Transverse colon (tissue), 4 donors: Measurements from ENCODE around the gene ZNF317. TPM values are rescaled to one million over a fixed set of nuclear protein-coding genes. Genes with fewer than 3 reads are reported as not detected.

ENCODE experiments used
- DNase-seq: peaks from one replicate; pipeline ENCODE4 v3.0.0-alpha.2; 2019
- H3K27ac ChIP-seq, 4 donors: fragments of 200-600 bp; sonication (generic); 2 replicates each; pipeline ENCODE4 v1.5.1; 2016 to 2018; ENCODE audit warnings: inconsistent platforms in 4 of 4
- H3K27me3 ChIP-seq: fragments of 200-600 bp; sonication (generic); 2 replicates; pipeline ENCODE4 v1.5.1; 2017; ENCODE audit warnings: inconsistent platforms
- H3K36me3 ChIP-seq, 4 donors: fragments of 200-600 bp; sonication (generic); 2 replicates each; pipeline ENCODE4 v1.5.1; 2017 to 2019; ENCODE audit warnings: inconsistent platforms in 4 of 4
- H3K4me1 ChIP-seq, 4 donors: fragments of 200-600 bp; sonication (generic); 2 replicates each; pipeline ENCODE4 v1.5.1; 2017 to 2020; ENCODE audit warnings: inconsistent platforms in 4 of 4
- H3K4me3 ChIP-seq, 4 donors: fragments of 200-600 bp; sonication (generic); 1 replicate in 1 of 4; 2 replicates in 3 of 4; pipeline versions ENCODE4 v1.5.1 to v1.6.1; 2017 to 2019; ENCODE audit warnings: inconsistent platforms in 4 of 4
- H3K9me3 ChIP-seq, 2 donors: fragments of 200-600 bp; sonication (generic); 2 replicates each; pipeline ENCODE4 v1.5.1; 2017 to 2019; ENCODE audit warnings: inconsistent platforms in 2 of 2
- CTCF ChIP-seq, 5 experiments: fragments of 200-600 bp in 3 of 5; fragments of 450-650 bp in 2 of 5; sonication (generic) in 3 of 5; IDR thresholded peaks; 1 replicate in 2 of 5; 2 replicates in 3 of 5; pipeline ENCODE4 v1.5.1; 2016 to 2017; ENCODE audit warnings: antibody characterized with exemption in 5 of 5, inconsistent platforms in 3 of 5, mild to moderate bottlenecking in 2 of 5, moderate library complexity in 1 of 5
- EP300 ChIP-seq: sonication (generic); formaldehyde crosslinking; IDR thresholded peaks from one replicate; pipeline ENCODE4 v1.6.1; 2017; ENCODE audit warnings: antibody characterized with exemption, low read depth
- POLR2A ChIP-seq: fragments of 450-650 bp; IDR thresholded peaks from one replicate; pipeline ENCODE4 v1.6.1; 2016; ENCODE audit warnings: antibody characterized with exemption, mild to moderate bottlenecking, moderate library complexity
- POLR2AphosphoS5 ChIP-seq, 3 donors: sonication (generic); formaldehyde crosslinking; IDR thresholded peaks; one replicate each; pipeline ENCODE4 v1.6.1; 2016; ENCODE audit warnings: antibody characterized with exemption in 3 of 3
- WGBS, 2 donors: methylation state at CpG; one replicate each; pipeline ENCODE4 v1.1.5; 2018; ENCODE audit warnings: low coverage in 1 of 2; 5-methylcytosine and 5-hydroxymethylcytosine counted together
- in situ Hi-C, 4 donors: fragments of 200-750 bp; cut with MboI; loops; one replicate each; pipeline versions ENCODE4 v1.15.0 to v1.15.1; 2017; ENCODE audit warnings: low sequenced_read_pairs in 3 of 4, low pct_ligation_motif_present in 1 of 4, low pct_unique_long_range_greater_than_20kb in 1 of 4
- intact Hi-C: fragments of 100-400 bp; cut with DNase I; formaldehyde crosslinking; loops from one replicate; pipeline ENCODE4 v1.15.1; 2023; ENCODE audit warnings: low total_unique reads
- total RNA-seq, 4 donors: library from RNA; depleted of rRNA; stranded (reverse); fragments of >200 nt; gene quantifications; one replicate each; pipeline ENCODE4 v1.1.0, GENCODE V29; 2016

The ZNF317 gene
- total RNA-seq, 4 donors from 2014 or later, result 20.6 to 25.1 (median 22.5) TPM

GRCh38 chr19:9116547-9116946, 23.6 kb upstream of the ZNF317 start:
- WGBS, 2 donors, result 56 to 65% methylated on average over 5 of the region's 5 CpGs
- H3K27ac ChIP-seq, result no peak overlapping the region
- in situ Hi-C loops (no loop called here), intact Hi-C loops (no loop called here)
- no peak overlapping the region for H3K4me3 ChIP-seq
- peaks cover 10% of the 10 kb centered on the region for H3K27me3 ChIP-seq
- H3K4me1 ChIP-seq, result no peaks in the 10 kb centered on the region
- no peak for DNase-seq
- TF ChIP-seq POLR2AphosphoS5 (IDR thresholded peaks at IDR 0.05), result no peak
- TF ChIP-seq CTCF (IDR thresholded peaks at IDR 0.05), result no peak
- no peak for TF ChIP-seq EP300
- TF ChIP-seq POLR2A, result no peak
- H3K36me3 ChIP-seq, result no peaks in the 10 kb centered on the region
- H3K9me3 ChIP-seq, result no peaks in the 10 kb centered on the region

GRCh38 chr19:9126900-9127405, 13.2 kb upstream of the ZNF317 start, which contains the start of gene OR7G3:
Gene OR7G3, minus strand, starts transcription at chr19:9126950. Its CDS starts 0 bp downstream, at chr19:9126950.
- intact Hi-C loops, result no loop called here
- in situ Hi-C loops, result loop anchor here in 2 of 4 donors (25.0 kb wide), 2 partner anchors 460 to 660 kb away; partner anchors contain the start of gene ZNF121 (in 1 of the 2)
- no peaks in the 10 kb centered on the region for H3K27me3 ChIP-seq
- no peak within 1 kb of the TSS for H3K4me3 ChIP-seq
- no peaks in the 10 kb centered on the region for H3K36me3 ChIP-seq
- WGBS, 2 donors, result 56 to 75% methylated on average over 1 of the region's 1 CpG
- no peaks in the 10 kb centered on the region for H3K4me1 ChIP-seq
- no peak within 1 kb of the TSS for H3K27ac ChIP-seq
- H3K9me3 ChIP-seq, result no peaks in the 10 kb centered on the region
- no peak for DNase-seq
- TF ChIP-seq EP300, result no peak
- TF ChIP-seq POLR2A, result no peak
- TF ChIP-seq CTCF (IDR thresholded peaks at IDR 0.05), result no peak
- no peak for TF ChIP-seq POLR2AphosphoS5 (IDR thresholded peaks at IDR 0.05)

- 63% methylated on average over 3 of the region's 3 CpGs; no CpG with 5 or more reads in 1 of the 2 donors for WGBS, 2 donors
- Histone ChIP-seq H3K36me3 (no peaks in the 10 kb centered on the region), H3K27ac (no peak overlapping the region), H3K4me1 (no peaks in the 10 kb centered on the region), H3K9me3 (no peaks in the 10 kb centered on the region), H3K27me3 (no peaks in the 10 kb centered on the region), H3K4me3 (no peak overlapping the region)
- TF ChIP-seq POLR2A, result no peak
- no peak for TF ChIP-seq EP300
- TF ChIP-seq POLR2AphosphoS5 (IDR thresholded peaks at IDR 0.05), result no peak
- no peak for TF ChIP-seq CTCF (IDR thresholded peaks at IDR 0.05)
- in situ Hi-C loops (loop anchor here in 2 of 4 donors (25.0 kb wide), 2 partner anchors 459 to 659 kb away; partner anchors contain the start of gene ZNF121 (in 1 of the 2)), intact Hi-C loops (no loop called here)
- DNase-seq, result no peak
These were observed 12.0 kb upstream of the ZNF317 start for GRCh38 chr19:9128171-9128570.

GRCh38 chr19:9130965-9131364, 9.2 kb upstream of the ZNF317 start:
- Histone ChIP-seq H3K4me3 (no peak overlapping the region), H3K27ac (no peak overlapping the region), H3K4me1 (no peaks in the 10 kb centered on the region), H3K27me3 (no peaks in the 10 kb centered on the region), H3K9me3 (no peaks in the 10 kb centered on the region), H3K36me3 (no peaks in the 10 kb centered on the region)
- in situ Hi-C loops, result loop anchor here in 2 of 4 donors (25.0 kb wide), 2 partner anchors 456 to 656 kb away; partner anchors contain the start of gene ZNF121 (in 1 of the 2)
- no peak for TF ChIP-seq EP300
- intact Hi-C loops, result no loop called here
- DNase-seq, result no peak
- WGBS, 2 donors, result 40 to 74% methylated on average over 1 of the region's 1 CpG
